Loucy (cell line): ENCODE data around the gene KCNC2.

Source experiments
- EZH2phosphoT487 ChIP-seq: fragments of 200-600 bp; IDR thresholded peaks from 2 replicates; pipeline ENCODE4 v1.6.1; 2018; ENCODE audit warnings: antibody characterized with exemption, mild to moderate bottlenecking, moderate library complexity, borderline replicate concordance
- TF ChIP-seq, protein P1 (sequence below): fragments of 200-600 bp; sonication (generic); conservative IDR thresholded peaks from 2 replicates; pipeline ENCODE4 v1.5.1; 2014; ENCODE audit warnings: mild to moderate bottlenecking, antibody characterized with exemption, low read length

GRCh38 chr12:75080582-75080981 lies 129.1 kb downstream of the KCNC2 start:
- TF ChIP-seq, protein P1, sequence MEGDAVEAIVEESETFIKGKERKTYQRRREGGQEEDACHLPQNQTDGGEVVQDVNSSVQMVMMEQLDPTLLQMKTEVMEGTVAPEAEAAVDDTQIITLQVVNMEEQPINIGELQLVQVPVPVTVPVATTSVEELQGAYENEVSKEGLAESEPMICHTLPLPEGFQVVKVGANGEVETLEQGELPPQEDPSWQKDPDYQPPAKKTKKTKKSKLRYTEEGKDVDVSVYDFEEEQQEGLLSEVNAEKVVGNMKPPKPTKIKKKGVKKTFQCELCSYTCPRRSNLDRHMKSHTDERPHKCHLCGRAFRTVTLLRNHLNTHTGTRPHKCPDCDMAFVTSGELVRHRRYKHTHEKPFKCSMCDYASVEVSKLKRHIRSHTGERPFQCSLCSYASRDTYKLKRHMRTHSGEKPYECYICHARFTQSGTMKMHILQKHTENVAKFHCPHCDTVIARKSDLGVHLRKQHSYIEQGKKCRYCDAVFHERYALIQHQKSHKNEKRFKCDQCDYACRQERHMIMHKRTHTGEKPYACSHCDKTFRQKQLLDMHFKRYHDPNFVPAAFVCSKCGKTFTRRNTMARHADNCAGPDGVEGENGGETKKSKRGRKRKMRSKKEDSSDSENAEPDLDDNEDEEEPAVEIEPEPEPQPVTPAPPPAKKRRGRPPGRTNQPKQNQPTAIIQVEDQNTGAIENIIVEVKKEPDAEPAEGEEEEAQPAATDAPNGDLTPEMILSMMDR = no peak
- TF ChIP-seq EZH2phosphoT487 = no peak
